GM18502 (cell line): Measurements from ENCODE around the gene POLD2.

Experiments used
- ATAC-seq: cut with Tn5 transposase; IDR thresholded peaks from one replicate; pipeline ENCODE4 v1.9.1; 2021; ENCODE audit warnings: mild to moderate bottlenecking; ENCODE audit not compliant: unreplicated experiment, poor library complexity

The POLD2 gene

DNA sequence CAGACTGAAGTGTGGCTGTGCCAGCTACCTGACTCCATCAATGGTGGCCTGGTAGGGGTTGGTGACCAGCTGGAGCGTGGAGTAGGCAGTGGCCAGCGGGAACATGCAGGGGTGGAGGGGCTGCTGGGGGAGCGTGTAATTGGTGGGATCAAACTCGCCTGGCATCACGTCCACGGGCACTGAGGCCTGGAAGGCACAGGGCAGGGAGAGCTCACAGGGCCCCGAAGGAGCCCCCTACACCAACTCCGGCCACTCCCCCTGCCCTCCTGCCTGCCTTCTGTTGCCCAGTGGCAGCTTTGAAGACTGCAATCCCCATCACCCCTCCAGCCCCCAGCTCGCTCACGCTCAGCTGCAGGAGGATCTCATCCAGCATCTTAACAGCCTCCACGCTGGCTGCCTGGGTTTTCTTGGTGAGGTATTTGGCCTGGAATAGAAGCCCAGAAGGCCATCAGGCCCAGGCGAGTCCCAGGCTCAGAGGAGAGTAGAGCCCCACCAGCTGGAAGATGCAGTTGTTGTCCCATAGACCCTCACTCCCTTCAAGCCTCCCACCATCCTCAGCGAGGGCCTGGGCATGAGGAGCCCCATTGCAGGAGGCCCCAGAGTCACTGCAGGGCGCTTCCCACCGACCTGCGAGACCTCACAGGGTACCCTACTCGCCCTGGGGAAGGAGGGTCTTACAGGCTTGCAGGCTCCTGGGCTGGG is 7.1 kb downstream of the POLD2 start:
- no peak for ATAC-seq

DNA sequence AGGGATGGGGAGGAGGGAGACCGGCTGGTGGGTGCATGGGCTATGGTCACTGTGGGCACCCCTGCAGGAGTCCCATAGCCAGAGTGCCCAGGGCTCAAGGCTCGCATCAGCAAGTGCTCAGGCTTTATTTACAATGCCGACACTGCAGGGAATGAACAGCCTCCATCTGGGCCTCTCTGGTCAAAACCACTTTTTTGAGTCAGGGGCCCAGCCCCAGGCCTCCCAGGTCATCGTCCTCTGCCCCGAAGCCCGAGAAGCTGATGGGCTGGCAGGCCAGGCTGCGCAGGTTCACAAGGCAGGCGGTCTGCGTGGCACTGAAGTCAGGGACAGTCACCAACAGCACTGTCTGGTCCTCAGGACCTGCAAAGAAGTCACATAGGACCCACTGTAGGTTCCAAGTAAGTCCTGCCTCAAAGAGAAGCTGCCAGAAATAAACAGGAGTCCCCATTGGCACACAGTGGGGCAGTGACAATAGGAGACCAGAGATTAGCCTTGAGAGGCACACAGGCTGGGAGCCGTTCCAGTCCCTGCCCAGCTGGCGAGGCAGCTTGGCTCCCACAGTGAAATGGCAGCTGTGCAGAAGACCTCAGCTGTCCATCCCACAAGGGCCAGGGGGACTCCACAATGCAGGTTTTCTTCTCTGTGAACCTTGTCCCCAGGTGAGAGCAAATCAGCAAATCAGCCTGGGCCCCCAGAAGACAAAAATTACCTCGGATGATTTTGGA is 8.6 kb downstream of the POLD2 start:
- ATAC-seq: no peak

DNA sequence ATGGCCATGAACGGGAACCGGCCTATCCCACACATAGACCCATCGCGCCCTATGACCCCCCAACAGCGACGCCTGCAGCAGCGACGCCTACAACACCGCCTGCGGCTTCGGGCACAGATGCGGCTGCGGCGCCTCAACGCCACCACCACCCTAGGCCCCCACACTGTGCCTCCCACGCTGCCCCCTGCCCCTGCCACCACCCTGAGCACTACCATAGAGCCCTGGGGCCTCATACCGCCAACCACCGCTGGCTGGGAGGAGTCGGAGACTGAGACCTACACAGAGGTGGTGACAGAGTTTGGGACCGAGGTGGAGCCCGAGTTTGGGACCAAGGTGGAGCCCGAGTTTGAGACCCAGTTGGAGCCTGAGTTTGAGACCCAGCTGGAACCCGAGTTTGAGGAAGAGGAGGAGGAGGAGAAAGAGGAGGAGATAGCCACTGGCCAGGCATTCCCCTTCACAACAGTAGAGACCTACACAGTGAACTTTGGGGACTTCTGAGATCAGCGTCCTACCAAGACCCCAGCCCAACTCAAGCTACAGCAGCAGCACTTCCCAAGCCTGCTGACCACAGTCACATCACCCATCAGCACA is 9.5 kb downstream of the POLD2 start:
- no peak for ATAC-seq

DNA sequence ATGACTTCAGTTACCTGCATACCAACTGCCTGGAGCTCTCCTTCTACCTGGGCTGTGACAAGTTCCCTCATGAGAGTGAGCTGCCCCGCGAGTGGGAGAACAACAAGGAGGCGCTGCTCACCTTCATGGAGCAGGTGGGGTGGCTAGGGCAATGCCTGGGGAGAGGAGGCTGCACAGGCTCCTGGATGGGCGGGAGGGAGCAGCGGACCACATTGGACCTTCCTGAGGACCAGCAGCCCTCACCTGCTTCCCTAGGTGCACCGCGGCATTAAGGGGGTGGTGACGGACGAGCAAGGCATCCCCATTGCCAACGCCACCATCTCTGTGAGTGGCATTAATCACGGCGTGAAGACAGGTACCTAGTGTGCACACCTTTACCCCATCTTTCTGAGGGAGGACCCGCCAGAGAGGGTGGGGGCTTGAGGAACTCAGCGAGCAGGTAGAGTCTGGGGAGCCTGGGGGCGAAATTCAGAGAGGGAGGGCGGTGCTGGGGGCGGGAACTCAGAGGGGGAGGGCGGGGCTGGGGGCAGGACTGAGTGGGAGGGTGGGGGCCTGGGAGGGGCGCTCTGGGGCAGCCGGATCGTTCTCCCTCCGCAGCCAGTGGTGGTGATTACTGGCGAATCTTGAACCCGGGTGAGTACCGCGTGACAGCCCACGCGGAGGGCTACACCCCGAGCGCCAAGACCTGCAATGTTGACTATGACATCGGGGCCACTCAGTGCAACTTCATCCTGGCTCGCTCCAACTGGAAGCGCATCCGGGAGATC is 10.2 kb downstream of the POLD2 start:
- no peak for ATAC-seq

- no peak for ATAC-seq
Measured at GRCh38 chr7:44112231-44112996, 10.9 kb downstream of the POLD2 start.

DNA sequence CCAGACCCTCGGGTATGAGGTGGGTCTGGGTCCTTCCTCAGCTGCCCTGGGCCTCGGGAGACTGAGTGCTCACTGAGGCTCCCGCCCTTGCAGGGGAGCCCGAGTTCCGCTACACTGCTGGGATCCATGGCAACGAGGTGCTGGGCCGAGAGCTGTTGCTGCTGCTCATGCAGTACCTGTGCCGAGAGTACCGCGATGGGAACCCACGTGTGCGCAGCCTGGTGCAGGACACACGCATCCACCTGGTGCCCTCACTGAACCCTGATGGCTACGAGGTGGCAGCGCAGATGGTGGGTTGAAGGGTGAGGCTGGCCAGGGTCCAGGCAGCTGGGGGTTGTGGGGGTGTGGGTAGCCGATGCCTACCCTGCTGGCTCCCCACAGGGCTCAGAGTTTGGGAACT is 11.6 kb downstream of the POLD2 start:
- ATAC-seq: no peak

GRCh38 chr7:44110719-44111635 is 12.4 kb downstream of the POLD2 start:
- ATAC-seq: no peak

GRCh38 chr7:44109991-44110390 is 13.4 kb downstream of the POLD2 start:
- no peak for ATAC-seq

- ATAC-seq: no peak
Measured at GRCh38 chr7:44108768-44109750, 14.3 kb downstream of the POLD2 start.

DNA sequence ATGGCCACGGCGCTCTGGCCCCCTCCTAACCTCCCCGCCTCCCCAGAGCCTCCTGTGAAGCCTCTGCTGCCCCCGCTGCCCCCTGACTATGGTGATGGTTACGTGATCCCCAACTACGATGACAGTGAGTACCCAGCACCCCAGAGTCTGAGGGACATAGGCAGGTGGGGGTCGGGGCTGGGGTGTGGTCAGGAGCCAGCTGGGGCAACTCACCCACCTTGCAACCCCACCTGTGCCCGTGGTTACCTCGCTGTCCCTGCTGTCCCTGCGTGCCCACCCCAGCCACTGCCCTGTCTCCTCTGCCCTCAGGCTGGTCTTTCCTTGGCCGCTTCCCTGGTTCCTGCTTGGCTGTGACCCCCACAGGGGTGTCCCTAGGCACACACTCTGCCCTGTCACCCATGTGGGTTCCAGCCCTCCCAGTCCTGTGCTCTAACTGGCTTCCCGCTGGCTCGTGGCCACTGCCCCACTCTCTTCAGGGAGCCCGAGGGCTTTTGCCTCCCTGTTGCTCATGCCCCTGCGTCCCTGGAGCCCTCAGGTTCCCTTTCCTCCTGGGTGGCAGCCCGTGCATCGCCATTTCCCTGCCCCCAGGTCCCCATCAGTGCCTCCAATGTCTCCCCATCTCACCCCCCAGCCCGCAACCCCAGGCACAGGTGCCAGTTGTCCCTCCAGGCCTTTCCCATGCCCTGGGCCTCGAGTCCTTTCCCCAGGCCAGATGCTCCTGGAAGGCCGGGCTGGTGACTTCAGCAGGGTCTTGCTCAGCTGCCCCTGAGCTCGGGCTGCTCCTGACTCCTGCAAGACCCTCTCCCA is 15.2 kb downstream of the POLD2 start:
- ATAC-seq: no peak

DNA sequence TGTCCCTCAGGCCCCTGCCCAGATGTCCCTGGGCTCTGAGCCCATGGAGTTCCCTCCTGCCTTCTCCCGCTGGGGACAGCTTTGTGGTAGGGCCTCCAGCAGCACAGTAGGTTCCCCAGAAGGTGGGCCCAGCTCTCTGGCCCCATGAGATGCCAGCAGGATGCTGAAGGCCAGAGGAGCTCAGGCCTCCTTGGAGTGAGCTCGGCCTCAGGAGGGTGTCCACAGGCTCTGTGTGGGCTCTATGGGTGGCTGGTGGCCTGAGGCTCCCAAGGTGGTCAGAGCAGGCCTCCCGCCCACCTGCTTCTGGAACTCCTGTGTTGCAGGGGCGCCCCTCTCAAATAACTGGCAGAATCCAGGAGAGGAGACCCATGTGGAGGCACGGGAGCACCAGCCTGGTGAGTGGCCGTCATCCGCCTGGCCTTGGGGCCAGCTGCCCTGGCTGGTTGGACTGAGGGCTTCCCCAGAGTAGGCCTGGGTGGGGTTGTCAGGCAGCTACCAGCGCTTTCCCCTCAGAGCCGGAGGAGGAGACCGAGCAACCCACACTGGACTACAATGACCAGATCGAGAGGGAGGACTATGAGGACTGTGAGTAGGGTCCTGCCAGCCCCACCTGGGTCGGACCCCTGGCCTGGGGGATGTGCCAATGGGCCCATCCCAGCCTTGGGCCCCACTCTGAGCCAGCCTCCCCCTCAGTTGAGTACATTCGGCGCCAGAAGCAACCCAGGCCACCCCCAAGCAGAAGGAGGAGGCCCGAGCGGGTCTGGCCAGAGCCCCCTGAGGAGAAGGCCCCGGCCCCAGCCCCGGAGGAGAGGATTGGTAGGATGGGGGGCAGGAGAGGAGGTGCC is 16.0 kb downstream of the POLD2 start:
- ATAC-seq: no peak

DNA sequence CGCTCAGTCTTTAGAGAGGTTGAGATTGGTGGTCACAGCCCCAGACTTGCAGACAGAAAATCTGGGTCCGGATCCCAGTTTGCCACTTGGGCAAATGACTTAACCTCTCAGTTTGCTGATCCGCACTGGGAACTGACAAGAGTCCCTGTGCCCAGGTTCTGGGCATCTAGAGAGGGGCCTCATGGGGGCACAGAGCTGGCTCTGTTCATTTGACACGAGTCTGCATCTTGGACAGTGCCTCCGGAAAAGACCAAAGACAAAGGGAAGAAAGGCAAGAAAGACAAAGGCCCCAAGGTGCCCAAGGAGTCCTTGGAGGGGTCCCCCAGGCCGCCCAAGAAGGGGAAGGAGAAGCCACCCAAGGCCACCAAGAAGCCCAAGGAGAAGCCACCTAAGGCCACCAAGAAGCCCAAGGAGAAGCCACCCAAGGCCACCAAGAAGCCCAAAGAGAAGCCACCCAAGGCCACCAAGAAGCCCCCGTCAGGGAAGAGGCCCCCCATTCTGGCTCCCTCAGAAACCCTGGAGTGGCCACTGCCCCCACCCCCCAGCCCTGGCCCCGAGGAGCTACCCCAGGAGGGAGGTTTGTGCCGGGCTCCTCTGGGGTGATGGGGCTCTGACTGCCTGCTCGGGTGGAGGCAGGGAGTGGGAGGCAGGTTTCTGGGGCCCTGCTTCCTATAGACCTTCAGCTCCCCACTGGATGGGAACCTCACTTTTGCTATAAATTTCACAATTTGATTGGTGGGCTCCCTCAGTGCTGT is 16.9 kb downstream of the POLD2 start:
- no peak for ATAC-seq

GRCh38 chr7:44105832-44106231 is 17.5 kb downstream of the POLD2 start:
- no peak for ATAC-seq

GRCh38 chr7:44104860-44105771 is 18.2 kb downstream of the POLD2 start:
- ATAC-seq: no peak
